Left renal cortex interstitium (tissue), 4 donors: ENCODE data around the gene DDX17. TPM values are rescaled to one million over a fixed set of nuclear protein-coding genes. Genes with fewer than 3 reads are reported as not detected.

Experiments used
- DNase-seq, 4 donors: peaks; one replicate each; pipeline ENCODE4 v3.0.0-alpha.2; 2013; ENCODE audit warnings: low read depth in 4 of 4, low spot score in 2 of 4, missing footprints in 1 of 4
- polyA plus RNA-seq, 4 donors: library from polyadenylated mRNA; unstranded; fragments of 120-200 nt; gene quantifications; one replicate each; pipeline ENCODE4 v1.2.1, GENCODE V29; 2013; ENCODE audit not compliant: insufficient read length in 4 of 4

Gene DDX17
- 1,000 to 10,000 TPM in 2 of 4 donors, 100 to 1,000 TPM in 2; 632 to 1,158 (median 901) TPM for polyA plus RNA-seq

GRCh38 chr22:38506118-38506962 is at the start of gene DDX17:
Gene DDX17 (minus strand): TSS chr22:38506311.
- peak; percentile 98 to 100 (median 98) for DNase-seq

DNA sequence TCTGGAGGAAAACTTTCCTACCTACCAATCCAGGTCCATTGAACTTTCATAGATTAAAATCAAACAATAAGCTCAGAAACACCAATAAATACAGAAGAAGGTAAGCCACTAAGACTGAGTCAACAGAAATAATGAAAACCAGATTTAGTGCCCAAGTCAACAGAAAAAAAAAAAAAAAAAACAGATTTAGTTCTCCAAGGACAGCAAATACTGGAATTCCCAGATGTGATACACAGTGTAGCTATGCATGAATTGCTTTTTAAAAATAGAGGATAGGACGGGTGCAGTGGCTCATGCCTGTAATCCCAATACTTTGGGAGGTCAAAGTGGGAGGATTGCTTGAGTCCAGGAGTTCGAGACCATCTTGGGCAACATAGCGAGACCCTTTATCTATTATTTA is 48.2 kb upstream of the DDX17 start:
- no peak for DNase-seq

DNA sequence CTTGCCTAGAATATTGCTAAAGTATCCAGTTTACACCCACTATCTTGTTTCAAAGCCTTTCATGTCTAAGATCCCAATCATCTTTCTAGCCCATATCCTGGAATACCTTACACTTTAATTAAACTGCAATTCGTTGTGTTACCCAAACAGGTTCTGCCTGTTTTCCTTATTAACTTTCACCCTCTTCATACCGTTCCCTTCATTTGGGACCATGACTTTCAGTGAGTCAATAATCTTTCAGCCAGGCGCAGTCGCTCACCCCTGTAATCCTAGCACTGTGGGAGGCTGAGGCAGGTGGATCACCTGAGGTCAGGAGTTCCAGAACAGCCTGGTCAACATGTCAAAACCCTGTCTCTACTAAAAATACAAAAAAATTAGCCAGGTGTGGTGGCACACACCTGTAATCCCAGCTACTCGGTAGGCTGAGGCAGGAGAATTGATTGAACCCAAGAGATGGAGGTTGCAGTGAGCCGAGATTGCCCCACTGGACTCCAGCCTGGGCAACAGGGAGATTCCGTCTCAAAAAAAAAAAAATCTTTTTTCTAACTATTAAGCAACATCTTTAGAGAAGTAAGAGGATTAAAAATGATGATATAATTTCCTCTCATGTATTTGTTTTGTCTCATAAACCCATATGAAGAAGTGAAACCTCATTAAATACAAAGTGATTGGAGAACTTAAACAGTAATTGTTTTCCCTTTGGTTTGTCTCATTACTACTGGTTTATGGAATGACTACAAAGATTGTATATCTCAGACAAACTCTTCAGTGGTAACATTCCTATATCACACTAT is 43.2 kb upstream of the DDX17 start:
- no peak for DNase-seq

- peak in 1 of 4 donors; percentile 8 for DNase-seq
Measured at GRCh38 chr22:38540701-38541100, 34.6 kb upstream of the DDX17 start.

- no peak for DNase-seq
Measured at GRCh38 chr22:38531251-38531938, 25.3 kb upstream of the DDX17 start.

DNA sequence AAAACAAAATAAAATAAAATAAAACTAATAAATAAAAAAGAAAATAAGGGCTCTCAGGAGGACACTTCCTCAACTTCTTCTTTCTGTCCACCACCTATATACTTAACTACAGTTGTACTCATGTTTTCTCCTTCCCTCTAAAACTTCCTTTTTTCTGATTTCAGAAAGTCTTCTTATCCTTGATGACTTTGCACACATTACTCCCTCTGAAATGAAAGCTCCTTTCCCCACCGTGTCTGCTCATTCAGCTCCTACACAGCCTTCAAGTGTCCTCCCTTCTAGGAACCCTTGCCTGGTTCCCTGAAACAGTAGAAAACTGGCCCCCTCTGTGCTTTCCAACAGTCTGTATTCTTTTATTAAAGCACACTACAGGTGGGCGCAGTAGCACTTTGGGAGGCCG is 18.3 kb upstream of the DDX17 start:
- DNase-seq: no peak

DNA sequence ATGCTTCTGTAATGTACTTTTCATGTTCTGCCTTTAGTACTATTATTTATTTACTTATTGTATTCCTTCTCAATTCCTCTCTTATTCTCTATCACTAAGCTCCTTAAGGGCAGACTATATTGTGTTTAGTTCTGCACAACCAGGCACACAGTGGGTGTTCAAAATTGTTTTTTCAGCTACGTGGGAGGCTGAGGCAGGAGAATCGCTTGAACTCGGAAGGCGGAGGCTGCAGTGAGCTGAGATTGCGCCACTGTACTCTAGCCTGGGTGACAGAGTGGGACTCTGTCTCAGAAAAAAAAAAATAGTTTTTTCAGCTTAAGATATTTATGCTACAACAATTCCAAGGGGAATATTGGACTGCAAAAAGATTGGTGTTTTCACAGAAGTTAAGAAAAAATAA is 17.4 kb upstream of the DDX17 start:
- DNase-seq: no peak

GRCh38 chr22:38523029-38523428 is 16.9 kb upstream of the DDX17 start:
- DNase-seq: no peak

DNA sequence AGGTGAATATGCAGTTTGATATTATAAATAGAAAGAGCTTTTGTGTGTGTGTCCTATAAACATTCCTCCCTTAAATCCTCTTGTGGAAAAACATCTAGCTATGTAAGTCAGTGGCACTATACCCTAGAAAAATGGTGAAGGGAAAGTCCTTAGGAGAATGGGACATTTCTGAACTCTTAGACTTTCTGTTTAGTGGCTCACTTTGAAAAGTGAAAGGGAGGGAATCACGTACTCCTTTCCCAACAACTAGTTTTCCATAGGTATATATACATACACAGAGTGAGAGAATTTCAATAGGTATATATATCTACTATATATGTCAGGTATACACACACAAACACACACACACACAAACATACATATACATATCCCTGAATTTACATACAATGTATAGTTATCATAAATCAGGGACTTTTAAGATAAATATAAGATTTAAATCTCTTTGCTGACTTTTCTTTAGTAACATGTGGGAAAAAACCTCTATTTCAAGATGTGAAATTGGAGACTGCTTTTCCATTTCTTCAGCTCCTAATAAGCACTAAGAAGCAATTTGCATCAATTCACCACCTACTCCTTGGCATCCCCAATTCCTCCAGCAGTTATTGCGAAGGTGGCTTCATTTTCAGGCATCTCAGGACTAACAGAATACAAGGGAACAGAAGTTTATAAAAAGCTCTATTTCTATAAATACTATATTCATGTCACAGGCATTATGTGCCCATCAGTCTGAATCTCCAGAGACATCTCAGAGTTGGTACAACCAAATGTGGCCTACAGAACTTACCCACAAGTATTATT is 13.5 kb upstream of the DDX17 start:
- no peak for DNase-seq

DNA sequence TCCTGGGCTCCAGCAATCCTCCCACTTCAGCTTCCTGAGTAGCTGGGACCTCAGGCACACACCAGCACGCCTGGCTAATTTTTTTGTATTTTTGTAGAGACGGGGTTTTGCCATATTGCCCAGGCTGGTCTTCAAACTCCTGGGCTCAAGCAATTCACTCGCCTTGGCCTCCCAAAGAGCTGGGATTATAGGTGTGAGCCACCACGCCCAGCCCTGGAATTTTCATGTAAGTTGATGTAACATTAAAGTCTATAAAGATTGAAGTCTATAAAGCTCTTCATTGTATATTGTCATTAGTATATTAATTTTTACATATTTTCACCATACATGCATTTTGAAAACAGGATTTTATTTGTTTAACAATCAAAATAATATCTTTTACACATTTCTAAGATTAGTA is 12.5 kb upstream of the DDX17 start:
- no peak for DNase-seq

GRCh38 chr22:38513063-38513462 is 7.0 kb upstream of the DDX17 start:
- no peak for DNase-seq

- DNase-seq: no peak
Measured at GRCh38 chr22:38510416-38510970, 4.4 kb upstream of the DDX17 start.

GRCh38 chr22:38505541-38506117 is 482 bp downstream of the DDX17 start:
- peak in 3 of 4 donors; percentile 49 to 82 (median 79) for DNase-seq

- DNase-seq: no peak
Measured at GRCh38 chr22:38504731-38505540, 1.2 kb downstream of the DDX17 start.

DNA sequence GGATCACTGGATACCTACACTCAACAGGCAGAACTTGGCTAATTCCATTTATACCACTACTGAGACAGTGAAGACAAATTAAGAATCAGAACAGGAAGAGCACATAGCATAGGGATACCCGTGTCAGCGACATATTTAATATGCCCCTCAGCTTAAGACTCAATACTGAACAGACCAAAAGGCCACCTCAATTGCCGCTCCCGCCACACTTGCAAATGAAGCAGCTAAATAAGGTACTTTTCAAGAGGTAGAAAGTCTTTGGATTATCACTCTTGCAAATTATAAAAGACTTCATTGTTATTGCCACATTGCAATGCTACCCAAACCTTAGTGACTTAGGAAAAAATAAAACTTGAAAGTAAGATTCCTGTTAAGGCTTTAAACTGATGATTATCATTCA is 3.1 kb downstream of the DDX17 start:
- DNase-seq: no peak

- DNase-seq: no peak
Measured at GRCh38 chr22:38501797-38502672, 4.1 kb downstream of the DDX17 start.

- no peak for DNase-seq
Measured at GRCh38 chr22:38497869-38498268, 8.2 kb downstream of the DDX17 start.

DNA sequence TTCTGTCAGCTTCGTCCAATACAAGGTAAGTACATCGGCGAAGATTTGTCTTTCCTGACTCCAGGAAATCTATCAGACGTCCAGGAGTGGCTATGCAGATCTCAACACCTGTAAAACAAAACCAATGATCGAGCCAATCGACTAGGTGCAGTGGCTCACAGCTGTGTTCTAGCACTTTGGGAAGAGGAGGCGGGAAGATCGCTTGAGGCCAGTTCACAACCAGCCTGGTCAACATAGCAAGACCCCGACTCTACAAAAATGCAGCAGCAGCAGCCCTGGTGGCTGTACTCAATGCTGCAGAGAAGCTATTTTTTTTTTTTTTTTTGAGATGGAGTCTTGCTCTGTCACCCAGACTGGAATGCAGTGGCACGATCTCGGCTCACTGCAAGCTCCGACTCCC is 11.2 kb downstream of the DDX17 start:
- no peak for DNase-seq
